ENCODE measurements around the gene CADM1.
A peak's percentile ranks its signal among the peaks of the same experiment; 100 is the strongest.

Gene CADM1

DNA sequence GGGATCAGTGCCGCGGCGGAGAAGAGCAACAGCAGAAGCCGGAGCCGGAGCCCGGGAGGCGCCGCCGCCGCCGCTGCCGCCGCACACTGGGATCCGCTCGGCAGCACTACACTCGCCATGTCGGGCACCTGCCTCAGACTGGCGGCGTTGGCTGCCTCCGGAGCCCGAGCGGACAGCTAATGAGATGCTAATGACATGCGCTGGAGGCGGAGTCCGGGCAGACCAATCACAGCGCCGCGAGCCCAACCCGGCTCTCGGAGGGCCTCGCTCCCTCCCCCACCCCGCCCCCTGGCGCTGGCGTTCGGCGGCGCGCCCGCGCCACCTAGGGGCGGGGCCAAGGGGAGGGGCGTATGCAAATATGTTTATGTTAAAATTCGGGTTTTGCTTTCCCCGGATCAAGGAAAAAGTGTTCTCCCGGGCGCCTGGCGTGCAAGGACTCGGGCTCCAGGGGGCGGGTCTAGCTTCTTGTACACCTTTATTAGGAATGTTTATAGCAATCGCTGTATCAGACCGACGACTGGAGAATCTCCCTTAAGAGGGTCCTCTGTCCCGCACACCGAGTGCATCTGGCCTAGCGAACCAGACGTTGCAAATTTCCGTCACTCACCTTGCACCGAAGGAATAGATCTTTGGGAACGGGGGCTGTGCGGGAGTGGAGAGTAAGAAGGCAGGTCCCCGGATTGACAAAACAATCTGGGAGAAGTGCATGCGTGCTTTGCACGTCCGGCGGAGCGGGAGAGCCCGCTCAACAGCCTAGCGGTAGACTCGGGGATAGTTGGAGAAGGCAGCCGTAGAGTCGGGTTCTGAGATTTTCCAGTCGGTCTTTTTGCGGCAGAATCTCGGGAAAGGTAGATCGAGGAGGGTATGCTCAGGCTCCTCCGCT, at the start of gene CADM1:
Gene CADM1, minus strand, starts transcription at position 140 of the 883 bp plus-strand sequence.
- DNase-seq (ENCODE audit: low read depth in 2 of 2, low spot score in 1 of 2), result peak; percentile 28 to 65

DNA sequence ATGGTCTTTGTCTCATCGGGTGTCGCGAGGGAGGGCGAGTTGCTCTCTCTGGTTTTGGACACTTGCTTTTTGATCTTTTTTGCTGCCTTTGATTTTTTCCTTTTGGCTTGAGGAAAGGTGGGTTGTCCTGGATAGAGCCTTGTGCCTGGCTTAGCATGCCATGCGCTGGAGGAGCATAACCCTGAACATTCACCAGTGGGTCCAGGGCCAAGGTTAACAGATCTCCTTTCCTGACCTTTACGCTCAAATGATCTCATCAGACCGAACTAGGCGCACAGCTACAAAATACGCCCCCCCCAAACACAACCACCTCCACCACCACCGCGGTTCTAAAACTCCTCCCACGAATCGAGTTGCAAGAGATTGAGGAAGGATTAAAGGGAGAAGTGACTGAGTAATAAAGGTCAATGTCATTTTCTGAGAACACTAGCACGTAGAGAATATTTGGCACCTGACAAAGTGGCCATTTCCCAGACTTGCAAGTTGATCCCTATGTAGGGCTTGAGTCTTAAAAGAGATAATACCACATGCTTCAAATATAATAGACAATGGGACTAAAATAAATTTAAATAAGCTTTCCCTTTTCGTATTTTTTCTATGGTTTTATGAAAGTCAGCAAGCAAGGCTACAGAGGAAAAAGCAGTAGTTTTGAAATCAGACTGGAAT, 48.7 kb upstream of the CADM1 start:
- no peak for DNase-seq (ENCODE audit: low read depth in 2 of 2, low spot score in 1 of 2)

DNA sequence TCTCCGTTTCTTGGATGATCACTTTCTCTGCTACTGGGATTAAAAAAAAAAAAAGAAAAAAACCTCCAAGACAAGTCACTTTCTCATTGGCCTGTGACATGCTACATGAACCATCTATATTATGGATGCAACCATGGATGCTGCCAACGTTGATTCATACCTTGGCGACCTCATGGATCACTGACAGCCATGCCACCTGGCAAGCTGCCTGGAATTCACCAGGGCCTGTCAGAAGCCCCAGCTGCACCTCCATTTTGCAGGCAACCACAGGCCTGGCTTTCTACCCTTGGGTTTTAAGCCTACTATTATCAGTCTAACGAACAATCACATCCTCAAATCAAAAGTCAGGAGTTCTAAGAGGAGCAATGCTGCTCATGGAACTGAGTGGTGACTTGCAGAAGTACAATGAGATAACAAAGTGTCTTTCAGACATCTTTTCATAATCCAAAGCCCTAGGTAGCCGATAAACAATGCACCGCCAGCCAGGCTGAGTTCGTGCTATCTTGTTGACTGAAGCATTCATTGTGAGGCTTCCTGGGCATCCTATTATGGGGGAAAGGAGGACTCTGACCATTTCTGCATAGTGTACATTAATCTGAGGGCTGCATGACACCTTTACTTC, 48.0 kb upstream of the CADM1 start:
- DNase-seq (ENCODE audit: low read depth in 2 of 2, low spot score in 1 of 2), result no peak

DNA sequence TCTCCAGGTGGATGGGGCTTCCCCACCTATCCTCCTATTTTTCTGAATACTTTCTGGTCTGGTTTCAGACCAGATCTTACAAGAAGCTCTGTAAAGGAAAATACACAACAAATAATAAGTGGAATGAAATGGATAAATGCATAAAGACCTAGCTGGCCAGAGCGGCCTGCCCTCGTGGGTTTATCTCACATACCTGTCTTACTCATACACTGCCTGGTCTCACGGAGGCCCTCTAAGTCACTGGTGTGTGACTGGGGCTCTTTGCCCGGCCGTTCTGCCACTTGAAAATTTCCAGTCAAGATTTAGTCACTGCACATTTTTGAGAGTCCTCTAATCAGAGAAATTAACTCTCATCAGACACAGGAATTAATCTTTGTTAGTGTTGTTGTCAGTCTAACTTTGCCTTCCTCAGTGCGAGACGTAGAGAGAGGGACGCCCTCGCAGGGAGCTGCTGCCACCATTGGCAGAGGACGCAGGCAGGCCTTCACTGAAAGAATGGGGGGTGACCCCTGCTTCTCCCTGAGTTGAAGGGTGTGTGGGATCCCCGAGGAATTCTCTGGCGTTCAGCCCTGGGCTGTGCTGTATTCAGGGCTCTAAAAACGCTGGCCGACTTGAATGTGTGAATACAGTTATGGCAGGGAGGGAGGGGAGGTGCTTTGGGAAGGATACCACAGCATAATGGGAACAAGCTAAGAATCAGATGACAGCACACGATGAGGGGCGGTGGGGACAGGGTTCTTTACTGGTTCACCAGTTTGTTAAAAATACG, 46.3 kb upstream of the CADM1 start:
- no peak for DNase-seq (ENCODE audit: low read depth in 2 of 2, low spot score in 1 of 2)

DNA sequence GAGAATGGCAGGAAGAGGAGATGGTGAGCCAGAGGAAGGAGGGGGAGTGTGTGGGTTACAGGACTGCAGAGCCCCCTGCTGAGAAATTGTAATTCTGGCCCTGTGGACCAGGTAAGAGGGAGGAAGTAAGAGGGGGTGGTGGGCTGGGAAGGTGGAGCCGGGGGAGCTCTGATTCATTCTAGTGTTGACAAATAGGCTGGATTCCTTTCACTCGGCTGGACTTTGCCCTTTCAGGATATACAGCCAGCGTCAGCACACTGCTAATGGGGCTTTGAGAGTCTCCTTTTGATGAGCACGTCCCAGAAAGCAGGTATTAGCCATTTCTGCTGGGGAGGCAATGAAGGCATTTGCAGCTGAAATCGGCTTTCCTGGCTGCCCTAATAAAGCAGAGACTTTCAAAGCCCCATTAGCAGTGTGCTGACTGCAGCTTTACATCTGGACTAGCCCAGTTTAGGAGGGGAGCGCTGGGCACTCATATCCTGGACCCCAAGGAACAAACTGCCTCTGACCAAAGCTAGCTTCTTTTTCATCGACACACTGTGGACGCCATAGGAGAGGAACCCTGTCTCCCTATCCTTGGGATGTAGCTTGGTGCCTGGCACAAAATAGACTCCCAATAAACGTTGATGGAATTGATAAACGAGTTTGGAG, 44.8 kb upstream of the CADM1 start:
- DNase-seq (ENCODE audit: low read depth in 2 of 2, low spot score in 1 of 2), result no peak

DNA sequence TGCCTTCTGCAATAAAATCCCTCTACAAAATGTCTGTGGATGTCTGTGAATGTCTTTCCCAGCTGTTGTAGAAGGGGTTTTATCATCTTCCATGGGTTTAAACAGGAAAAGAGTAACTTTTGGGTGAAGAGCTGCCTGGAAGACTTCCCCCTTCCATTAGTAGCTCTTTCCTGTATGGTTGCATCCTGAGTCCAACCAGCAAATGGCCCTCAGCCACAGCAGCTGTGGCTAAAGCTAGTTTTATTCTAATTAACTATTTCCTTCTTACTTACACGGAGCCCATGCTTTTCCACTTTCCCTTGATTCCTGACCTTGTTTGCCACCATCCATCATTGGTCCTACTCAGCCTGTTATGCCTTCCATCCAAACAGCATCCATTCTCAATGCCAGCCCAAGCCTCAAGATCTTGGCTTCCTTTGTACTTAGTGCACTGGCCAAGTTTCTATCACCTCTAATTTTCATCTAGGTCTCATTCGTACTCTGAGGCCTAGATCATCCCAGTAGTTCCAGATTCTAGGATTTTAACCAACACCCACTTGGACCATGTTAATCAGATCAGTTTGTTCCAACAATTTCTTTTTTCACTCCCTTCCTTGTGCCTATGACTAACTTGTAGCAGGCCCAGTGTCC, 41.5 kb upstream of the CADM1 start:
- no peak for DNase-seq (ENCODE audit: low read depth in 2 of 2, low spot score in 1 of 2)

DNA sequence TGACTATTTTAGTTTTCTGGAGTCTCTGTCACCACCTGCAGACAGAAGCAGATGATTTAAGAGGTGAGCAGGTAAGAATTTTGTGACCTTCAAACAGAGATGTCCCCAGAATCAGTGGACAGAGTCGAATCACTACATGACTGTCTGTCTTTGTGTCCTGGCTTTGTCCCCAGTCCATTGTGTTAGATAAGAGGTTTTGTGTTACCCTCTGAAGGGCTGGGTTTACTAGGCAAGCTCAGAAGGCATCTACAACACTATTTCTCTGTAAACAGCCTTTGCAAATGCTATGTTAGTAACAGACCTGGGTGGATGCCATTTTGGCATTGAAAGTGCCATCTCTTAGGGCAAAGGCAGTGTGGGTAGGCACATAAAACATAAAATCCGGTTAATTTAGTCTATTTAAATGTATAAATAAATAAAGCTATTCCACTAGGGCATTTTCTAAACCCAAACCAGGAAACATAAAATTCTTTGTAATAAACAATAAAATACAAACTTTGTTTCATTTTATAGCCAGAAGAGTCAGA, 40.3 kb upstream of the CADM1 start:
- DNase-seq (ENCODE audit: low read depth in 2 of 2, low spot score in 1 of 2), result no peak

DNA sequence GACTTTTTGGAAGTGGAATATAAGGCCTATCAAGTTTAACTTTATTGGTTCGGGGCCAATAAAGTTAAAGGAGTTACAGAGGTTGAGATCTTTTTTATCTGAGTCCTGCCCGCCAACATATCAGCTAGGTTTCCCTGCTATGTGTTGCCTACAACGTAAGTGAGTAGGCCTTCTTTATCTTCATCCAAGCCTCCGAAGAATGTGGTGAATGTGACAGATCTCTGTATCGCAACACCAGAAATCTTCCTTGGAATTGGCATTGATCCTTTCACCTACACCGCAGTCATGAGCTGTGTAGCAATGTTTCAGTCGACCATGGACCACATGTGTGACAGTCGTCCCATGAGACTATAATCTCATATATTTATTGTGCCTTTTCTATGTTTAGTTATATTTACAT, 37.3 kb upstream of the CADM1 start:
- no peak for DNase-seq (ENCODE audit: low read depth in 2 of 2, low spot score in 1 of 2)

DNA sequence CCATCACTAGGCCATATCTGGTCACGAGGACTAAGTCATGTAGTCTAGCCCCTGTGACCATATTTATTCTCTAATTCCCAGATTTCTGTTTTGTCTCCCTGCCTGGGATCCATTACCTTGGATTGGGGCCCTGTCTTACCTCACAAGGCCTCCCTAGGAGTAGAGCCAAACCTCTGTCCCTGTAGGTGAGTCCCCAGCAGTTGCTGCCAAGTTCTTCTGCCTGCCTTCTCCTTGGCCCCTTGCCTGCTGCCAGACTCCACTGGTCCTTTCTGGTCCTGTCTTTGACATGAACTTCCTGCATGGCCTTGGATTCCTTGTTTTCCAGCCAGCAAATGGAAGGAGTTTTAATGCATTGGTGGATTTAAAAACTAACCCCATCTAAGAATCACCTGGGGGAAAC, 35.6 kb upstream of the CADM1 start:
- no peak for DNase-seq (ENCODE audit: low read depth in 2 of 2, low spot score in 1 of 2)

DNA sequence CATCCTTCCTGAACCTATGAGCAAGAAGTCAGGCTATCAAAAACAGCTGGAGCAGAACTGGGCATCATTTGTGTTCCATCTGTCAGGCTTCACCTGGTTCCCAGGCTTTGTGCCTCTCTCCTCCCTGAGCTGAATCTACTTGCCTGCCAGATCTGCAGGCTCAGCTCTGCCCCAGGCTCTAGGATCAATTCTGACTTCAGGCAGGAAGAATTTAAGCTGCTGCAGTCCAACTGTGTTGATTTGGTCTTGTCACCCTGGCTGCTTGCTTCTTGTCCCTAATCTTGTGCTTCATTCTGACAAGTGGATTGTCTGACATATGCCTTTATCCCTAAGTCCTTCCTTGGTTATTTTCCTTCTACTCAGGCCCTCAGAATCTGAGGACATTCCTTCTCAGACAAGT, 31.6 kb upstream of the CADM1 start:
- no peak for DNase-seq (ENCODE audit: low read depth in 2 of 2, low spot score in 1 of 2)

DNA sequence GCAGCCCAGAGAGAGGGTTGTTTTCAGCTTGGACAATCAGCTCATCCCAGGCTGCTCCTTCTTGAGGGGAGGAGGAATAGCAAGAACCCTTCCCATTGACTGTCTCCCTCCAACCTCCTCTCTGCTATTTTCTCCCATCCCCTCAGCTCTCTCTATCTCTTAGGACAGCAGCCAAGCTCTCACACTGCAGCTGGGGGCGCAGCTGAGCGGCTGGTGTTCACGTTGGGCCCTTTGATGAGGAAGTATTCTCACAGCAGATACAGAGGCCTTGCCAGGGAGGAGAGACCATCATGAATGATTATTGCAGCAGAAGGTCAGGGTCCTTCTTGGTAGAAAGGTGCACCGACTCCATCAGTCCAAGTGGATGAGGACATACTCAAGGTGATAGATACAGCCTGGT, 26.5 kb upstream of the CADM1 start:
- DNase-seq (ENCODE audit: low read depth in 2 of 2, low spot score in 1 of 2), result no peak

DNA sequence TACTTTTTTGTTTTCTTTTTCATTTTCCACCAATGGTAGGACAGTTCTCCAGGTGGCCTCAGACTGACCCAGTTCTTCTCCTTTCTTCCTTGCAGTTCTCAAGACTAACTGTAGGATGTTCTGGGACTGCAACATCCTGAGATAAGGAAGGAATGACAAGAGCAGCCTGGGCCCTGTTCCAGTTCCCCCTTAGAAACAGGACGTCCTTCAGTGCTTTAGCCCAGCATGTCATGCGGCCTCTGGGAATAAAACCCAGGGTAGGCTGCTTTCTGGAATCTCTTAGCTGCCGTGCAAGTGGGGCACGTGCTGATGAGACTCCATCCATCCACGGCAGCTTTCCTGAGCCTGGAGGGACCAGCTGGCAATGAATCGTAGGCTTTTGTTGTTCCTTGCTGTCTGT, 24.0 kb upstream of the CADM1 start:
- no peak for DNase-seq (ENCODE audit: low read depth in 2 of 2, low spot score in 1 of 2)

DNA sequence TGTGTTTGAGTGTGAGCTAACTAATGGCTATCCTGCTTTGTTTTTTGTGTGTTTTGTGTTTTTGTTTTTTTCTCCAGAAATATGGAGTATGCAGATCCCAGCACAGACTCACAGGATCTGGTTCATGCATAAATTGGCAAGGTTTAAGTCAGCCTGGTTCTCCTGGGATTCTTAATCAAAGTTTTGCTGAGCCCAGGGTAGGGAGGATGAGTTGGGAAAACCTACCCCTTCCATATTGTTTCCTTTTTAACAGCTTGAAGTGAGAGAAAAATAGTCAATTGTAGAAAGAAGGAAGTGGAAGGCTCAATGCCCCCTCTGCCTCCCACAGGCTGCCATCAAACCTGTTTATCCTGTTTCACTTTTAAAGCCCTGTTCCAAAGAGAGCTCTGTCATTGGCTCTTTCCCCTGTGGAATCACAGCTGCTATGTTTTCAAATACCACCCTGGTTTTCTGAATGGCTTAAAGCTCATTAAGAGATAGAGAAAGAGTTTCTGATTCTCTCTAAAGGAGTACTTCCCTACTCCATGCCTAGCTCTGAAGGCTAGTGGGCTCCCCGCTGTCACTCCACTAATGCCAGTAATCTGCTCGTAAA, 23.4 kb upstream of the CADM1 start:
- no peak for DNase-seq (ENCODE audit: low read depth in 2 of 2, low spot score in 1 of 2)

DNA sequence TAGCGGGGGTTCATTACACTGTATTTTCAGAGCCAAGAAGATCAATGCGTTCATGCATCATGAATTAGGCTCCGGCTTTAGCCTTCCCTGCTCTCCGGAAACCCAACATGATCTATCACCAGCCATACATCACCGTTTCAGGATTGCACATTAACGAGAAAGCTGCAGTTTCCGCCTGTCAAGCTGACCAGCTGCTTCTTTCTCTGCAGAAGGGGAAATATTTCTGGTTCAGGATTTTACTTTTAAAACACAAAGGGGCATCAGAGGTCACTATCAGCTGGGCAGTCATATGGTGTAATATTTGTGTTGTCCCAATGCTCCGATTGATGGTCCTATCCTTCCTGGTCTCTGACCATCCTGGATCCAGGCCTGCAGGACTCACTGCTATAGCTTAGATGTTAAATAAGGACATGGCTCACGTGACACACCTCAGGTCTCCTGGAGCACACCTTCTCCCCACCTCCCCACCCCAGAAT, 21.4 kb upstream of the CADM1 start:
- DNase-seq (ENCODE audit: low read depth in 2 of 2, low spot score in 1 of 2), result no peak

DNA sequence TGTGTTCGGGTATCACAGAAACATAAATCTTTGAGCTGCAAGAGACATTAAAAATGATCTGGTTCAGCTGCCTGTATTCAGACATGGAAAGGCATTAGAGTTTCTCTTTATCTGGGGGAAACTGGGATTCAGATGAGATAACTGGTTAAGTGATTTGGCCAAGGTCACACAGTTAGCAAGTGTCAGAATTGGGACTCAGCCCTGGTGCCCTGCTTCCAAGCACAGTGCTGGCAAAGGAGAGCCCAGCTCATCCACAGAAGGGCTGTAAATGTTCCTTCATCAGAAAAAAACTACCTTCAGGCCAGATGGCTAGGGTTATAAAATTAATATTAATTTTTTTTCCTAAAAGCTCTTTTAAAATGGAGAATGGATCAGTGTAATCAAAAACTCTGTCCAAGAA, 20.4 kb upstream of the CADM1 start:
- DNase-seq (ENCODE audit: low read depth in 2 of 2, low spot score in 1 of 2), result no peak

DNA sequence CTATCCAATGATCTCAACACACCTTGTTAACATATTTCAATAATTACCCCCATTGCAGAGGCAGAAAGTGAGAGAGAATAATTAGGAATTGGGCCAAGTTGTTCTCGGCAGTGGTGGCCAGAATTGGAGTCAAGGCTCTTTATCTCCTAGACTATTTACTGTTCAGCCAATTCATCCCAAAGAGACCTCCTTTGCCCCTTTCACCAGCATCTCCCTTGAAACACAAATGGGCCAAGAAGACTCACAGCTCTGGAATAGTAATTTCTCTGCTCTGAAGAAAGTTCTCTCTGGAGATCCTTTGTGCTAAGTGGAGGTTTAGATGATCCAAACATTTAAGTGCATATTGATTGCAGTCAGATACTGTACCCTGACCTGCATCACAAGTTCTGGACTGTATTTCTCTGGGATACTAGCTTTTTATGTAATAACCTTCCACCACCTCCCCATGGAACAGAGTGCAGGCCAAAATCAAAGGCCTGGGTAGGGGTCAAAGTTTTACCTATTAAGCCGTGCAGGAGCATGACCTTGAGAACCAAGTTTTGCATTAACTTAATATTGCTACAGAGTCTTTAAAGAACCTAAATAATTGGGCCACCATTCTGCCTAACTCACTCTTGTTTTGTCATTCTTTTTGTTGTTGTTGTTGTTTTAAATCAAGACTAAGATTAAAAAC, 19.6 kb upstream of the CADM1 start:
- DNase-seq (ENCODE audit: low read depth in 2 of 2, low spot score in 1 of 2), result no peak

DNA sequence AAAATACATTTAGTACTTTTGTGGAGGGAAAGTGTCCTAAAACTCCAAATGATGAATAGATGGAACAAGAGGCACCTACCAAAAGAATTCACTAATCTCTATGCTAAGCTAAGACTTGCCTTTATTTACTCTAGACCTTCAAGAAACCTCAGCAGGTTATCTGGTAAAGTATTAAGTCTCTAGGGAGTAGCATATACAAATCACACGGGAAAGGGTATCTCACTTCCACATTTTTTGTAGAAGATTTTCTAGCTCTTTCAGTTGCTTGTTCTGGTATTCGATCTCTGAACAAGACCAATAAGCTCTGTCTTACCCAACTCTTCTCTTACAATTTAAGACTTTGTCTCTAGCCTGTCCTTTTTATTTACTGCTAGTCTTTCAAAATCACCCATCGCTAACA, 18.1 kb upstream of the CADM1 start:
- no peak for DNase-seq (ENCODE audit: low read depth in 2 of 2, low spot score in 1 of 2)

DNA sequence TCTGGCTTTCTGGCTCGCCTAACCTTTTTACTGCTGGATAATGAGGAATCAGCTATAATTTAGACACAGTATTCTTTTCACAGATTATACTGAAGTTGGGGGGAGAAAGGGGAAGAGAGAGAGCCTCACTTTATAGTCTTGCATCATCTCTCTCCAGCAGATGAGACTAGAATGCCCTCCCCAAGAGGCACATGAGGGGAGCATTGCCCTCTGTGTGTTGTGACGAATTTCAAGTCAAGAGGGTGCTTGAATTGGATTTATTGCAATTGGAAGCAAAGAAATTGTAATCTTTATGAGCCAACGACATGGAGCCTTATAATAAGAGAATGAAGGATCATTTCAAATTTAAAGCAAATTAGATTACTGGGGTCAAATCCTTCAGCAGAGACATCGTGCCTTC, 17.6 kb upstream of the CADM1 start:
- no peak for DNase-seq (ENCODE audit: low read depth in 2 of 2, low spot score in 1 of 2)

DNA sequence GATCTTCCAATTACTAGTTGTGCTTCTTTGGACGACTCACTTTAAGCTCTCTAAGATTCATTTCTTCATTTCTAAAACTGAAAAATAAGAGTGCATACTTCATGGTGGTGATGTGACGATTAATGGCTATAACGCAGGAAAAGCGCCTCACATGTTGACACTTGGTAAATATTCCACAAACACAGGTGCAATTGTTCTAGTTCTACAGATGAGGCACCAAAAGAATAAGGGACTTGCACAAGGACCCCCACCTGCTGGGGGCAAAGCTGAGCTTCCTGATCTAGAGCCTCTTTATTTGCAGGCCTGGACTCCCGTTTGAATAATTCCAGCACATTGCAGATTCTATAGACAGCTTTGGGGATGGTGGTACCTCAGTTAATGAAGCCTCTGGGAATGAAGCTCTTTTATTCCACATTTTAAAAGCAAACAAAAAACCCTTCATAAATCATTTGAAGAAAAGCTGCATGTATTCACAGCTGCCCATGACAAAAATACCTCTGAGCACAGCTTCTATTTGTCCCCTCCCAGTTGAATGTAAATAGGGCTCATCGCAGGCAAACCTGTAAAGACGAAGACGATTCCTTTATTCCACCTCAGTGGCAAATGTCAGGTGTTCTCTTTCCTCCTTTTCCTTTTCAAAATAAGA, 14.9 kb upstream of the CADM1 start:
- DNase-seq (ENCODE audit: low read depth in 2 of 2, low spot score in 1 of 2), result no peak

Data from stimulated activated CD8-positive, alpha-beta memory T cell treated with anti-CD3 and anti-CD28 coated beads, Interleukin-4, amount 100 ng/mL, for 1 hour (primary cell).